WTC11 (cell line): Measurements from ENCODE around the gene ASF1A.

Source experiments
- JUN ChIP-seq: sonication (generic); formaldehyde crosslinking; IDR thresholded peaks from 2 replicates; pipeline ENCODE4 v1.8.0; 2023; ENCODE audit warnings: mild to moderate bottlenecking, missing genetic modification reagents
- NFE2L1 ChIP-seq: sonication (generic); formaldehyde crosslinking; IDR thresholded peaks from 2 replicates; pipeline ENCODE4 v1.8.1; 2023; ENCODE audit warnings: missing genetic modification reagents
- PRRX2 ChIP-seq: fragments of 250-450 bp; sonication (Bioruptor Pico); IDR thresholded peaks from 2 replicates; pipeline ENCODE4 v1.8.0; 2021; ENCODE audit warnings: mild to moderate bottlenecking
- TF ChIP-seq, protein P1 (sequence below): sonication (generic); formaldehyde crosslinking; conservative IDR thresholded peaks from 2 replicates; pipeline ENCODE4 v1.8.1; 2022; ENCODE audit warnings: mild to moderate bottlenecking, missing genetic modification reagents
- TF ChIP-seq, protein P2 (sequence below): fragments of 200-600 bp; IDR thresholded peaks from 2 replicates; pipeline ENCODE4 v1.8.0; 2022; ENCODE audit warnings: antibody characterized with exemption
- TF ChIP-seq, protein P3 (sequence below): sonication (generic); formaldehyde crosslinking; IDR thresholded peaks from 2 replicates; pipeline ENCODE4 v1.8.0; 2022; ENCODE audit warnings: missing genetic modification reagents
- TF ChIP-seq, protein P4 (sequence below): sonication (generic); formaldehyde crosslinking; IDR thresholded peaks from 2 replicates; pipeline ENCODE4 v1.8.0; 2022; ENCODE audit warnings: mild to moderate bottlenecking, missing genetic modification reagents
- TF ChIP-seq, protein P5 (sequence below): sonication (generic); formaldehyde crosslinking; IDR thresholded peaks from 2 replicates; pipeline ENCODE4 v1.8.1; 2023; ENCODE audit warnings: mild to moderate bottlenecking, missing genetic modification reagents, moderate library complexity

DNA sequence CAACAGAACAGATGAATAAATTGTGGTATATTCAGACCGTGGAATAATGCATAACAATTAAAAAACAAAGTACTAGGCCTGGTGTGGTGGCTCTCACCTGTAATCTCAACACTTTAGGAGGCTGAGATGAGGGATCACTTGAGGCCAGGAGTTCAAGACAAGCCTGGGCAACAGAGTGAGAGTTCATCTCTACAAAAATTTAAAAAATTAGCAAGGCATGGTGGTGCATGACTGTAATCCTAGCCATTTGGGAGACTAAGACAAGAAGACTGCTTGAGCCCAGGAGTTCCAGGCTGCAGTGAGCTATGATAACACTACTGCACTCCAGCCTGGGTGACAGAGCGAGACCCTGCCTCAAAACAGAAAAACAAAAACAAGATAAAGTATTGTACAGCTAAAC lies 16.1 kb upstream of the ASF1A start:
- TF ChIP-seq, protein P1, sequence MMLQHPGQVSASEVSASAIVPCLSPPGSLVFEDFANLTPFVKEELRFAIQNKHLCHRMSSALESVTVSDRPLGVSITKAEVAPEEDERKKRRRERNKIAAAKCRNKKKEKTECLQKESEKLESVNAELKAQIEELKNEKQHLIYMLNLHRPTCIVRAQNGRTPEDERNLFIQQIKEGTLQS (CRISPR knock-in tag): no peak
- TF ChIP-seq JUN (no peak), PRRX2 (CRISPR knock-in tag) (no peak), NFE2L1 (CRISPR knock-in tag) (no peak)
- TF ChIP-seq, protein P2, sequence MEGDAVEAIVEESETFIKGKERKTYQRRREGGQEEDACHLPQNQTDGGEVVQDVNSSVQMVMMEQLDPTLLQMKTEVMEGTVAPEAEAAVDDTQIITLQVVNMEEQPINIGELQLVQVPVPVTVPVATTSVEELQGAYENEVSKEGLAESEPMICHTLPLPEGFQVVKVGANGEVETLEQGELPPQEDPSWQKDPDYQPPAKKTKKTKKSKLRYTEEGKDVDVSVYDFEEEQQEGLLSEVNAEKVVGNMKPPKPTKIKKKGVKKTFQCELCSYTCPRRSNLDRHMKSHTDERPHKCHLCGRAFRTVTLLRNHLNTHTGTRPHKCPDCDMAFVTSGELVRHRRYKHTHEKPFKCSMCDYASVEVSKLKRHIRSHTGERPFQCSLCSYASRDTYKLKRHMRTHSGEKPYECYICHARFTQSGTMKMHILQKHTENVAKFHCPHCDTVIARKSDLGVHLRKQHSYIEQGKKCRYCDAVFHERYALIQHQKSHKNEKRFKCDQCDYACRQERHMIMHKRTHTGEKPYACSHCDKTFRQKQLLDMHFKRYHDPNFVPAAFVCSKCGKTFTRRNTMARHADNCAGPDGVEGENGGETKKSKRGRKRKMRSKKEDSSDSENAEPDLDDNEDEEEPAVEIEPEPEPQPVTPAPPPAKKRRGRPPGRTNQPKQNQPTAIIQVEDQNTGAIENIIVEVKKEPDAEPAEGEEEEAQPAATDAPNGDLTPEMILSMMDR: no peak
- TF ChIP-seq, protein P3, sequence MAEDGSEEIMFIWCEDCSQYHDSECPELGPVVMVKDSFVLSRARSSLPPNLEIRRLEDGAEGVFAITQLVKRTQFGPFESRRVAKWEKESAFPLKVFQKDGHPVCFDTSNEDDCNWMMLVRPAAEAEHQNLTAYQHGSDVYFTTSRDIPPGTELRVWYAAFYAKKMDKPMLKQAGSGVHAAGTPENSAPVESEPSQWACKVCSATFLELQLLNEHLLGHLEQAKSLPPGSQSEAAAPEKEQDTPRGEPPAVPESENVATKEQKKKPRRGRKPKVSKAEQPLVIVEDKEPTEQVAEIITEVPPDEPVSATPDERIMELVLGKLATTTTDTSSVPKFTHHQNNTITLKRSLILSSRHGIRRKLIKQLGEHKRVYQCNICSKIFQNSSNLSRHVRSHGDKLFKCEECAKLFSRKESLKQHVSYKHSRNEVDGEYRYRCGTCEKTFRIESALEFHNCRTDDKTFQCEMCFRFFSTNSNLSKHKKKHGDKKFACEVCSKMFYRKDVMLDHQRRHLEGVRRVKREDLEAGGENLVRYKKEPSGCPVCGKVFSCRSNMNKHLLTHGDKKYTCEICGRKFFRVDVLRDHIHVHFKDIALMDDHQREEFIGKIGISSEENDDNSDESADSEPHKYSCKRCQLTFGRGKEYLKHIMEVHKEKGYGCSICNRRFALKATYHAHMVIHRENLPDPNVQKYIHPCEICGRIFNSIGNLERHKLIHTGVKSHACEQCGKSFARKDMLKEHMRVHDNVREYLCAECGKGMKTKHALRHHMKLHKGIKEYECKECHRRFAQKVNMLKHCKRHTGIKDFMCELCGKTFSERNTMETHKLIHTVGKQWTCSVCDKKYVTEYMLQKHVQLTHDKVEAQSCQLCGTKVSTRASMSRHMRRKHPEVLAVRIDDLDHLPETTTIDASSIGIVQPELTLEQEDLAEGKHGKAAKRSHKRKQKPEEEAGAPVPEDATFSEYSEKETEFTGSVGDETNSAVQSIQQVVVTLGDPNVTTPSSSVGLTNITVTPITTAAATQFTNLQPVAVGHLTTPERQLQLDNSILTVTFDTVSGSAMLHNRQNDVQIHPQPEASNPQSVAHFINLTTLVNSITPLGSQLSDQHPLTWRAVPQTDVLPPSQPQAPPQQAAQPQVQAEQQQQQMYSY (CRISPR knock-in tag): no peak
- TF ChIP-seq, protein P4, sequence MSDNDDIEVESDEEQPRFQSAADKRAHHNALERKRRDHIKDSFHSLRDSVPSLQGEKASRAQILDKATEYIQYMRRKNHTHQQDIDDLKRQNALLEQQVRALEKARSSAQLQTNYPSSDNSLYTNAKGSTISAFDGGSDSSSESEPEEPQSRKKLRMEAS (CRISPR knock-in tag): no peak
- TF ChIP-seq, protein P5, sequence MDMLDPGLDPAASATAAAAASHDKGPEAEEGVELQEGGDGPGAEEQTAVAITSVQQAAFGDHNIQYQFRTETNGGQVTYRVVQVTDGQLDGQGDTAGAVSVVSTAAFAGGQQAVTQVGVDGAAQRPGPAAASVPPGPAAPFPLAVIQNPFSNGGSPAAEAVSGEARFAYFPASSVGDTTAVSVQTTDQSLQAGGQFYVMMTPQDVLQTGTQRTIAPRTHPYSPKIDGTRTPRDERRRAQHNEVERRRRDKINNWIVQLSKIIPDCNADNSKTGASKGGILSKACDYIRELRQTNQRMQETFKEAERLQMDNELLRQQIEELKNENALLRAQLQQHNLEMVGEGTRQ (CRISPR knock-in tag): no peak
